Ovary (tissue), 9 donors: ENCODE data around the gene RBM11. TPM values are rescaled to one million over a fixed set of nuclear protein-coding genes. Genes with fewer than 3 reads are reported as not detected.

Source experiments
- DNase-seq, 5 donors: peaks; one replicate each; pipeline ENCODE4 v3.0.0-alpha.2; 2019 to 2020
- H3K27ac ChIP-seq, 2 donors: fragments of 200-600 bp; one replicate each; pipeline versions ENCODE4 v1.5.1 to v1.8.0; 2019 to 2022
- H3K27me3 ChIP-seq: fragments of 200-600 bp; one replicate; pipeline ENCODE4 v1.8.0; 2022
- H3K36me3 ChIP-seq: fragments of 200-600 bp; sonication (generic); one replicate; pipeline ENCODE4 v1.5.1; 2019
- H3K4me1 ChIP-seq: one replicate; pipeline ENCODE4 v1.8.1; 2013; ENCODE audit warnings: mild to moderate bottlenecking, moderate library complexity; ENCODE audit not compliant: insufficient read depth
- H3K4me3 ChIP-seq: fragments of 200-600 bp; sonication (generic); one replicate; pipeline ENCODE4 v1.5.1; 2017
- H3K9me3 ChIP-seq, 2 donors: fragments of 200-600 bp in 1 of 2; sonication (generic) in 1 of 2; one replicate each; pipeline versions ENCODE4 v1.5.1 to v1.8.1; 2013 to 2019; ENCODE audit warnings: mild to moderate bottlenecking in 1 of 2, moderate library complexity in 1 of 2
- CTCF ChIP-seq, 3 donors: fragments of 450-650 bp in 2 of 3; fragments of 200-600 bp in 1 of 3; IDR thresholded peaks; one replicate each; pipeline versions ENCODE4 v1.5.1 to v1.8.0; 2016 to 2022; ENCODE audit warnings: antibody characterized with exemption in 3 of 3, mild to moderate bottlenecking in 1 of 3
- EP300 ChIP-seq: sonication (generic); formaldehyde crosslinking; IDR thresholded peaks from one replicate; pipeline ENCODE4 v1.6.1; 2017; ENCODE audit warnings: antibody characterized with exemption
- POLR2A ChIP-seq: fragments of 450-650 bp; IDR thresholded peaks from one replicate; pipeline ENCODE4 v1.6.1; 2017; ENCODE audit warnings: antibody characterized with exemption, mild to moderate bottlenecking, moderate library complexity
- WGBS, 3 donors: extraction: QIAGEN DNeasy Blood & Tissue Kit in 1 of 3; methylation state at CpG; one replicate each; pipeline versions ENCODE4 v1.1.5 to v1.1.7; 2013 to 2017; 5-methylcytosine and 5-hydroxymethylcytosine counted together
- intact Hi-C, 4 donors: fragments of 100-400 bp; cut with DNase I; formaldehyde crosslinking; loops; one replicate each; pipeline versions ENCODE4 v1.11.0 to v1.15.1; 2022 to 2023
- polyA plus RNA-seq, 2 donors: library from polyadenylated mRNA; stranded (reverse); fragments of 200-250 nt in 1 of 2; fragments of 350-450 nt in 1 of 2; fragmentation: Illumina TruSeq in 1 of 2; extraction: RNeasy Lipid Tissue Mini Kit (QIAGEN cat#74804) in 1 of 2; gene quantifications; one replicate each; pipeline ENCODE4 v1.2.3, GENCODE V29; 2013 to 2014
- total RNA-seq, 7 donors: library from RNA; depleted of rRNA in 2 of 7; stranded (reverse); fragments of >200 nt in 2 of 7; fragmentation: NEBNext Ultra II Directional in 3 of 7; extraction: Animal tissue kit (Norgen Biotek cat#: 25700) in 3 of 7; gene quantifications; one replicate each; pipeline versions ENCODE4 v1.1.0 to v1.2.4, GENCODE V29; 2016 to 2023
- donor health status: DM: no; HTN: no; CAD: no; lungs with moderate emphysema.
- donor health status: DM: no; HTN: no; CAD: no.
- donor health status: Bipolar disorder and iron deficiency.
- donor health status: DM: yes; HTN: yes; CAD: no.
- donor health status: DM: no; HTN: no; CAD: no.
- donor health status: DM: yes; HTN: yes; CAD: no.

Gene RBM11
- total and polyA plus RNA-seq, 9 donors = 4.8 to 9.2 (median 7.2) TPM

GRCh38 chr21:14245711-14246110 is 29.8 kb downstream of the RBM11 start:
- DNase-seq = no peak
- TF ChIP-seq EP300 = no peak
- no peak for TF ChIP-seq POLR2A
- TF ChIP-seq CTCF (IDR thresholded peaks at IDR 0.05) = no peak
- no peaks in the 10 kb centered on the region for H3K27me3 ChIP-seq
- no peaks in the 10 kb centered on the region for H3K4me1 ChIP-seq
- H3K4me3 ChIP-seq = no peak overlapping the region
- intact Hi-C loops = no loop called here
- no peak overlapping the region for H3K27ac ChIP-seq
- H3K9me3 ChIP-seq = no peaks in the 10 kb centered on the region
- H3K36me3 ChIP-seq = no peaks in the 10 kb centered on the region

GRCh38 chr21:14251336-14251735 is 35.4 kb downstream of the RBM11 start:
- H3K9me3 ChIP-seq = no peaks in the 10 kb centered on the region
- intact Hi-C loops = loop anchor here in 2 of 4 donors (10.0 kb wide), 2 partner anchors 1233 to 1343 kb away; no protein-coding TSS in a partner anchor
- no peaks in the 10 kb centered on the region for H3K27me3 ChIP-seq
- no peaks in the 10 kb centered on the region for H3K4me1 ChIP-seq
- 39 to 52% (median 45%) methylated on average over 1 of the region's 1 CpG for whole genome bisulfite sequencing, 3 donors
- no peak overlapping the region for H3K4me3 ChIP-seq
- no peak for TF ChIP-seq EP300
- no peak for TF ChIP-seq CTCF (IDR thresholded peaks at IDR 0.05)
- no peak for TF ChIP-seq POLR2A
- H3K27ac ChIP-seq = no peak overlapping the region
- no peaks in the 10 kb centered on the region for H3K36me3 ChIP-seq
- DNase-seq = no peak

DNA sequence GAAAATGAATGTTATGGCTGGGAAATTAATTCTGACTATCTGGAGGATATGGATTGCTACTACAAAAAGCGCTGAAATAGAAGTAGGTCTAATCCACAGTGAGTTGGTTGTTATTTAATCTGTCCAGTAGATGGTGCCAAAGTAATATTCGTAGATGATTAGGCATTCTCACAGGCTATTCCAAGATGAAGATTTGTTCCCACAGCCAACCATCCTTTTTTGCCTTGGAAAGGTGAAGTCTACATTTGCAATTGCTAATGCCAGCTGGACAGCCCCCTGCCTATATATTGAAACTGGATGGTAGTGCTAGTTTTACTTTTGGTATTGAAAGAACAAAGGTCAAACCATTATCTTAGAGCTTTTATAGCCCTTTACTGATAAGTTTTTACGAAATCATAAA is 43.8 kb downstream of the RBM11 start:
- intact Hi-C loops = loop anchor here in 2 of 4 donors (10.0 kb wide), 2 partner anchors 1225 to 1335 kb away; no protein-coding TSS in a partner anchor

GRCh38 chr21:14260174-14260764 is 44.3 kb downstream of the RBM11 start:
- intact Hi-C loops = no loop called here
- Histone ChIP-seq H3K9me3 (no peaks in the 10 kb centered on the region), H3K4me3 (no peak overlapping the region), H3K27ac (no peak overlapping the region), H3K36me3 (no peaks in the 10 kb centered on the region), H3K4me1 (no peaks in the 10 kb centered on the region), H3K27me3 (no peaks in the 10 kb centered on the region)
- no peak for TF ChIP-seq CTCF (IDR thresholded peaks at IDR 0.05)
- TF ChIP-seq POLR2A = no peak
- TF ChIP-seq EP300 = no peak
- WGBS, 3 donors = 20 to 24% (median 23%) methylated on average over 1 of the region's 1 CpG
- no peak for DNase-seq

More for the DNA sequence above, 43.8 kb downstream of the RBM11 start:
- Histone ChIP-seq H3K9me3 (no peaks in the 10 kb centered on the region), H3K4me1 (no peaks in the 10 kb centered on the region), H3K36me3 (no peaks in the 10 kb centered on the region), H3K27ac (no peak overlapping the region), H3K27me3 (no peaks in the 10 kb centered on the region), H3K4me3 (no peak overlapping the region)
- no peak for TF ChIP-seq POLR2A
- TF ChIP-seq CTCF (IDR thresholded peaks at IDR 0.05) = peak in 2 of 3 donors; percentile 22 to 32
- no peak for TF ChIP-seq EP300
- WGBS, 3 donors = 18 to 34% (median 27%) methylated on average over 3 of the region's 3 CpGs
- no peak for DNase-seq
